Stimulated activated CD8-positive, alpha-beta memory T cell treated with anti-CD3 and anti-CD28 coated beads, Interleukin-7, amount 100 ng/mL, for 48 hours (primary cell): ENCODE results near the gene VPS4A.

Experiments used
- DNase-seq, 2 donors: peaks; one replicate each; pipeline ENCODE4 v3.0.0-alpha.2; 2020; ENCODE audit warnings: low read depth in 1 of 2; ENCODE audit errors: extremely low read depth in 1 of 2

Gene VPS4A

GRCh38 chr16:69306031-69306430, 5.1 kb upstream of the VPS4A start:
- DNase-seq = no peak

DNA sequence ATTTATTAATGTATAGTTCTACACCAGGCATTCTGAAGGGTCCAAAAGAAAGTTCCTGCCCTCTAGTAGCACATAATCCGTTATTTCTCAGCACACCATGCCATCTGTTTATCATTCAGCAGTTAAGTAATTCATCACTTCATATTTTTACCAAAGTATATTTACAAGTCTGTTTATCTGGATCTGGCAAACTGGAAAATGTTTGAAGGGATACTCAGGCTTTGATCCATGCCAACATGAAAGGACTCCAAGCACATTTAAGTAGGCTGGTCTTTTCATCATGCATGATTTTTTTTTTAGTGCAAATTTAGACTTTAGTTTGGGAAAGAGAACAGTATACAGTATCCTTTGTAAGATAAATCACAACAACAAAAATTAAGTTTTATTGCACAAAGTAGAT, 4.1 kb upstream of the VPS4A start:
- DNase-seq = no peak

DNA sequence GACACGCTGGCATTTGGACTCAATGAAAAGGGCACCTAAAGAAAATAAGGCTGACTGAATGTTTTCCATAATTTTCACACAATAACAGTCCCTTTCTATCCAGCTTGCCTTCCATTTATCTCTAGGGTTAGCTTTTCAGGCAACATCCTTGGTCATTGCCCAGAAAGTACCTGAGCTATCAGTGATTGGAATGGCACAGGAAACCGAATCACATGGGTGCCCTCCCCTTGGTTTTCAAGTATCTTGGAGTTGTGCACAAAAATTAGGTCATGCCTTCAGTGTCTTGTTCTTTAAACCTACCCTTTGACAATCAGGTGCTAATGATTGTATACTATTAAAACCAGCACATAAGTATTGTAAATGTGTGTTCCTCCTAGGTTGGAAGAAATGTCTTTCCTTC, 3.3 kb upstream of the VPS4A start:
- DNase-seq = no peak

DNA sequence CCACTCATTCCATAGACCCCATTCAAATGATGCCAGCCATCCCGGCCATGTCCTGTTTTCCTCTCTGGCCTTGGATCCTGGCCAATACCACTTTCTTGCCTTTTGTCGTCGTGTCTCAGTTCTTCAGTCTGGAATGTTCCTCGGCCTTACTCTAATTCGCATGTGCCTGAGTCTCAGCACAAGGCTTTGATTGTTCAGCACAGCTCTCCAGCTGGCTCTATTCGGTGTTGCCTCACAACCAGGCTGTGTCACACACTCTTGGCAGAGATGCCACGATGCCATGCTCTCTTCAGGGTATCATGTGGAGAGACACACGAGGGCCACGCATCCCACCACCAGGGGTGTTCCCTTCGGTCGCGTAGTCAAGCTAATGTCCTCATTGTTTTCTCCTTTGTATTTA, 1.8 kb upstream of the VPS4A start:
- DNase-seq = no peak

GRCh38 chr16:69311533-69312387, 610 bp downstream of the VPS4A start:
- peak; percentile 12 to 15 for DNase-seq

DNA sequence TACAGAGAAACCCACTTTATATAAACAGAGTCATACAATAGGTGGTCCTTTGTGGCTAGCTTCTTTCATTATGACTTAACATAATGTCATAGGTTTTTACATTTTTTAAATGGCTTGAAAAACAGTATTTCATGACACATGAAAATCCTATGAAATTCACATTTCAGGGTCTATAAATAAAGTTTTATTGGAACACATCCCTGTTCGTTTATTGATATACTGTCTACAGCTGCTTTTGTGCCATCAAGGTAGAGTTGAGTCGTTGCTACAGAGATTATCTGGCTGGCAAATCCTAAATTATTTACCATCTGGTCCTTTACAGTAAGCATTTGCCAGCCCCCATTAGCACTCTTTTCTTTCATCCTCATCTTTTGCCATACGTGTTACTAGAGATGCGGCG, 2.3 kb downstream of the VPS4A start:
- no peak for DNase-seq

- no peak for DNase-seq
Observed at GRCh38 chr16:69314534-69314933, 3.4 kb downstream of the VPS4A start.

DNA sequence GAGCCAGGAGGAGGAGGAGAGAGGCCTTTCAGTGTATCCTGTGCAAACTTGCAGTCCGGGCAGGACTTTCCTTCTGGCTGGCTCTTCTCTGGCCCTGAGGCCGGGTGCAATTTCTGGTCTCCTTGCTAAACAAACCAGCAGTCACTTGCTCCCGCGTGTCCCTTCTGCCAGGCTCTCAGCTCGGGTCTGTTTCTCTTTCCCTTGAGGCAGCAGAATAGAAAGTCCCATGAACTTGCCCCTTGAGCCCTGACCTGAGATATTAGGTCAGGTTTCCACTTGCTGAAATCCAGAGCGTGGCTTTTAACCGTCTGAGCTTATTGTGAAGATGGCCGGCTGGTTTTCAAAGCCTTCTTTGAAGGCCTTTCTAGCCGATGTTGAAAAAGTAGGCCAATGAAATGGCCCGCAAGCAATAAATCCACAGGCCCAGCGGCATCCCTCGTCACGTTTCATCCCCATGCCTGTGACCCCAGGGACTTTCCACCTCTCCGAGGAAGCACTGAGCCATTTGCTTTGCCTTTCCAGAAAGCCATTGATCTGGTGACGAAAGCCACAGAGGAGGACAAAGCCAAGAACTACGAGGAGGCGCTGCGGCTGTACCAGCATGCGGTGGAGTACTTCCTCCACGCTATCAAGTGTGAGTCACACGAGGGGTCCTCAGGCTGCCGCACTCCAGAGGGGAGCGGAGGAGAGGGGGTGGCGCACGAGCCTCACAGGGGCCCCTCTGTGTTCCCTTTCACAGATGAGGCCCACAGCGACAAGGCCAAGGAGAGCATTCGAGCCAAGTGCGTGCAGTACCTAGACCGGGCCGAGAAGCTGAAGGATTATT, 4.5 kb downstream of the VPS4A start:
- no peak for DNase-seq

GRCh38 chr16:69316595-69317034, 5.5 kb downstream of the VPS4A start:
- no peak for DNase-seq

DNA sequence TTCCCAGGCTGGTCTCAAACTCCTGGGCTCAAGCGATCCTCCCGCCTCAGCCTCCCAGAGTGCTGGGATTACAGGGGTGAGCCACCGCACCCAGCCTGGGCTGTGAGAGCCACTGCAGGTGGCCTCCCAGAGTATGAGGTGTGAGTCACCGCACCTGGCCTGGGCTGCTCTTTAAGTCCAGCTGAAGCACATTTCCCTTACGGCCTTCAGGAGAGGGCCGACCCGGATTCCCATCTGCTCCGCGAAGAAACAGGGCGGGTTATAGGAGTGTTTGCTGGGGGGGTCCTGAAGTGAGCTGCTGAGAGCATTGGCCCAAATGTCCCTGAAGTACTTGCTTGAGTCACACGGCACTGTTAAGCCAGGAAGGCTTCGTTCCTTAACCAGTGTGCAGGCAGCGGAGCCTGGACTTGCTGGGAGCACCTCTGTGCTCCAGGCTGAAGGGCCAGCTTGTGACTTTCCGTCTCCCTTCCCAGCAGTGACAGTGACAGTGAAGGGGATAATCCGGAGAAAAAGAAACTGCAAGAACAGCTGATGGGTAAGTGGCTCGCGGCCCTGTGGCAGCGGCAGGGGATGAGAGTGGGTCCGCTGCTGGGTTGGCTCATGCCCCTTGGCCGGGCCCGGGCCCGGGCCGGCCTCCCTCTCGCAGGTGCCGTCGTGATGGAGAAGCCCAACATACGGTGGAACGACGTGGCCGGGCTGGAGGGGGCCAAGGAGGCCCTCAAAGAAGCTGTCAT, 7.2 kb downstream of the VPS4A start:
- no peak for DNase-seq

- no peak for DNase-seq
Observed at GRCh38 chr16:69318911-69319289, 7.8 kb downstream of the VPS4A start.

GRCh38 chr16:69319381-69319780, 8.2 kb downstream of the VPS4A start:
- no peak for DNase-seq

DNA sequence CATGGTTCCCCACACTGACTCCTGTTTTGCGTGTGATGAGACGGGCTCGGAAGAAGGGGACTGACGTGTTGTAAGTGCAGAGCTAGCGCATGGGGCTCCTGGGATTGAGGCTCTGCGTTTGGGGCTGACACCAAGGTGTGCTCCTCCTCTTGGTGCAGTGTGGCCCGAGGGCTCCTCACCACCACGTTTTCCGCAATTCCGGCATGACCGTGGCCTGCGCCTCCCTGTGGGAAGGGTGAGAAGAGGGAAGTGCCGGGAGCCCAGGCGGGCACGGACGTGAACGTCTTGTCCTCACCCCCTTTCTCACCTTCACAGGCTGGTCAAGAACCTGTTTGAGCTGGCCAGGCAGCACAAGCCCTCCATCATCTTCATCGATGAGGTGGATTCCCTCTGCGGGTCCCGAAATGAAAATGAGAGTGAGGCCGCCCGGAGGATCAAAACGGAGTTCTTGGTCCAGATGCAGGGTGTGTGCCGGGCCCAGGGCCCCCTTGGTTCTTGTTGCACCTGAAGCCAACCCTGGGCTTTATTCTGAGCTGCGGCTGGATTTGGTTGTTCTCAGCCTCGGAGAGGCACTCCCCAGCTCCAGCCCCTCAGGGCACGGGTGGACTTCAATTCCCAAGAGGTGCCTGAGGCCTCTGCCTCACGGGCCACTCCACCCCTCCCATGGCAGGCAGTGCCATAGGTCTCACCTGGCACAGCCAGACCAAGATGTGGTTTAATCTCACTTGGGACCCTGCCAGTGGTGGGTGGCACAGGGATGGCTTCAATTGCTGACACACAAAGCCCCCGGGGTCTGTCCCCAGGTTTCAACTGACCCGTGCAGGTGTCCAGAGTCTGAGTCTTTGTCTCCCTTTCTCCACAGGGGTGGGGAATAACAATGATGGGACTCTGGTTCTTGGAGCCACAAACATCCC, 8.9 kb downstream of the VPS4A start:
- DNase-seq = no peak

GRCh38 chr16:69320740-69321073, 9.6 kb downstream of the VPS4A start:
- DNase-seq = no peak

- no peak for DNase-seq
Observed at GRCh38 chr16:69321080-69321479, 9.9 kb downstream of the VPS4A start.

- no peak for DNase-seq
Observed at GRCh38 chr16:69322343-69322742, 11.2 kb downstream of the VPS4A start.

DNA sequence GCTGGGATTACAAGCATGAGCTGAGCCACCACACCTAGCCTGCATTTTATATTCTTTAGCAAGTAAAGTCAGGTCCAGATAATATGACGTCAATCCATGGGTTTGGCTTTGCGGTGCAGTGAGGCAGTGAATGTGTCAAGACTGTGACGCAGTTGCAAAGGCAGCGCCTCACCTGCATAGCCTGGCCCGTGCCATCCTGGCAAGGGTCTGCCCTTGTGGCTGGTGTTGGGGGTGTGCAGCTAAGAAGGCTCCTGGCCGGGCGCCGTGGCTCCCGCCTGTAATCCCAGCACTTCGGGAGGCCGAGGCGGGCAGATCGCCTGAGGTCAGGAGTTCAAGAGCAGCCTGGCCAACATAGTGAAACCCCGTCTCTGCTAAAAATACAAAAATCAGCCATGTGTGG, 12.3 kb downstream of the VPS4A start:
- DNase-seq = no peak

DNA sequence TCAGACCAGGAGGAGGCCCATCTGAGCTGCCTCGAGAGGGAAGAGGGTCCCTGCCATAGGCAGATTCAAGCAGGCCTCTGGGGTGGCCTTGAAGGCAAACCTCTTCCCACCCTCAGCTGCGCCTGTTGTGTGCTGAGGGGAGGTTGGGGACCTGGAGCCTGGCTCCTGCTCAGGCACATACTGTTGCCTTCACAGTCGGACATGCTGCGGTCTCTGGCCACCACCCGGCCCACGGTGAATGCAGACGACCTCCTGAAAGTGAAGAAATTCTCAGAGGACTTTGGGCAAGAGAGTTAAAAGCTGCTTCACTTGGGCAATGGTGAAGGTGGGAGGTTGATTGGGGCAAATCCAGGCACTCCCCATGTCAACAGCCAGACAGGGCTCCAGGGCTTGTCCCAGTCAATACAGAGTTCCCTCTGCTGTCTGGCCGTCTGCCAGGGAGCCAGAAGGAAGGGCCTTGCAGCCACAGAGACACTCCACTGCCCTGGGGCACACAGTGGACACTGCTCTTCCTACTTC, 12.9 kb downstream of the VPS4A start:
- DNase-seq = no peak

- no peak for DNase-seq
Observed at GRCh38 chr16:69324585-69325253, 13.6 kb downstream of the VPS4A start.

DNA sequence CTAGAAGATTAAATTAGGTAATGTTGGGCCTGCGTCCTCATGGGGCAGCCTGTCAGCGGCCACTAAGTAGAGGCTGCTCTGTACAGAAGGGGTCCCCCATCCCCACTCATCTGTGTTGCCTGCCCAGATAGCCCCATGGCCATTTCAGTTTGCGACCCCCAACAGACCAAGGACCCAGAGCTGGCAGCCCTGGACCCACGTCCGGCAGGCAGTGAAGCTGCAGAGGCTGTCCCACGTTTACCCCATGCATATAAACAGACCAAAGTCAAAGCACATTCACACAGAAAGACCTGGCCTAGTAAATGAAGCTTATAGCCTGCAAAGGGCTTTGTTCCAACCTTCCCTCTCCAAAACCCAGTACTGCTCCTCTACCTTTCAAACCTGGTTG, 14.6 kb downstream of the VPS4A start:
- DNase-seq = no peak
